Stimulated activated CD4-positive, alpha-beta T cell treated with anti-CD3 and anti-CD28 coated beads, TNF-alpha, amount 100 ng/mL, for 4 hours (primary cell): ENCODE data around the gene TBC1D9B.
A peak's percentile ranks its signal among the peaks of the same experiment; 100 is the strongest.
"Not testable (repeated sequence)": the region's sequence is repeated elsewhere in the genome, so short reads cannot be mapped to it uniquely, and the experiment has no call there.

Experiments used
- DNase-seq, 3 experiments: peaks; one replicate each; pipeline ENCODE4 v3.0.0-alpha.2; 2020; ENCODE audit warnings: low read depth in 3 of 3

The TBC1D9B gene

GRCh38 chr5:179839328-179840256, 68.1 kb downstream of the TBC1D9B start:
- no peak for DNase-seq

DNA sequence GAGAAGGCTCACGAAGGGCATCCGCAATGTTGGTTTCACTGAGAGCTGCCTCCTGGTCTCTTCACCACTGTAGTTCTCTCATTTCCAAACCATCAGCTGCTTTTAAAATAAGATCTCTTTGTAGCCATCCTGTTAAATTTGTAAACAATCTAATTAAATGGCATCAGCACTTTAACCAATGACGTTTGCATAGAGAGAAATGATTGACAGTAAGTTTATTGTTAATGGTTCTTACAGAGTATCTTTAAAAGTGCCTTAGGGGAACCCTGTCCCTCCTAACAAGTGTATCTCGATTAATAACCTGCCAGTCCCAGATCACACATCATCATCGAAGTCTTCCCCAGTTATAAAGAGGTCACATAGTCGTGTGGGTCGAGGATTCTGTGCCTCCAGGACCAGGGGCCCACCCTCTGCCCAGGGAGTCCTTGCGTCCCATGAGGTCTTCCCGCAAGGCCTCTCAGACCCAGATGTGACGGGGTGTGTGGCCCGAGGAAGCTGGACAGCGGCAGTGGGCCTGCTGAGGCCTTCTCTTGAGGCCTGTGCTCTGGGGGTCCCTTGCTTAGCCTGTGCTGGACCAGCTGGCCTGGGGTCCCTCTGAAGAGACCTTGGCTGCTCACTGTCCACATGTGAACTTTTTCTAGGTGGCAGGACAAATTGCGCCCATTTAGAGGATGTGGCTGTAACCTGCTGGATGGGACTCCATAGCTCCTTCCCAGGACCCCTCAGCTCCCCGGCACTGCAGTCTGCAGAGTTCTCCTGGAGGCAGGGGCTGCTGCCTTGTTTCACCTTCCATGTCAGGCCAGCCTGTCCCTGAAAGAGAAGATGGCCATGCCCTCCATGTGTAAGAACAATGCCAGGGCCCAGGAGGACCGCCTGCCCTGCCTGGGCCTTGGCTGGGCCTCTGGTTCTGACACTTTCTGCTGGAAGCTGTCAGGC, 70.4 kb downstream of the TBC1D9B start:
- no peak for DNase-seq

DNA sequence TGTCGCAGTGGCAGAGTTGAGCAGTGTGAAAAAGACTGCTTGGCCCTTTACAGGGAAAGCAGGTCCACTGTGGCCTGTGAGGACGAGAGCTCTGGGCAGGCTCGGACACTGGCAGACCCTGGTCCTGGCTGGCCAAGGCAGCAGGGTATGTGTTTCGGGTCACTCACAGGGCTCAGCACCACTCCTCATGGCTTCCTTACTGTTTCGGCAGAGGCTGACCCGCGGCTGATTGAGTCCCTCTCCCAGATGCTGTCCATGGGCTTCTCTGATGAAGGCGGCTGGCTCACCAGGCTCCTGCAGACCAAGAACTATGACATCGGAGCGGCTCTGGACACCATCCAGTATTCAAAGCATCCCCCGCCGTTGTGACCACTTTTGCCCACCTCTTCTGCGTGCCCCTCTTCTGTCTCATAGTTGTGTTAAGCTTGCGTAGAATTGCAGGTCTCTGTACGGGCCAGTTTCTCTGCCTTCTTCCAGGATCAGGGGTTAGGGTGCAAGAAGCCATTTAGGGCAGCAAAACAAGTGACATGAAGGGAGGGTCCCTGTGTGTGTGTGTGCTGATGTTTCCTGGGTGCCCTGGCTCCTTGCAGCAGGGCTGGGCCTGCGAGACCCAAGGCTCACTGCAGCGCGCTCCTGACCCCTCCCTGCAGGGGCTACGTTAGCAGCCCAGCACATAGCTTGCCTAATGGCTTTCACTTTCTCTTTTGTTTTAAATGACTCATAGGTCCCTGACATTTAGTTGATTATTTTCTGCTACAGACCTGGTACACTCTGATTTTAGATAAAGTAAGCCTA, 71.3 kb downstream of the TBC1D9B start:
- DNase-seq: peak in 2 of 3 experiments; percentile 32 to 38

GRCh38 chr5:179834871-179835270, 72.8 kb downstream of the TBC1D9B start:
- not testable (repeated sequence) for DNase-seq

DNA sequence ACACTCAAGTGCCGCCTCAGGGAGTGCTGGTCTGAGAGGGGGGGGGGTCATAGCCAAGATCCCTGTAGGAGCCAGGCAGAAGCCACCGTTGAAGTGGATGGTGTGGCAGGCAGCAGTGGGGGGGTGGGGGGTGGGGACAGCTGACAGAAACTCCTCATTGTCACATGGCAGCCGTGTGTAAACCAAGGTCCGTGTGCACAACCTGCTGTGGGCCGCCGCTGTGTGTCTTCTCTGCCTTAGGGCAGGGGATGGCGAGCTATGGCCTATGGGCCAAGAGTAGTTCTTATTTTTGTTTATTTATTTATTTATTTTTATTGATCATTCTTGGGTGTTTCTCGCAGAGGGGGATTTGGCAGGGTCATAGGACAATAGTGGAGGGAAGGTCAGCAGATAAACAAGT, 73.6 kb downstream of the TBC1D9B start:
- DNase-seq: no peak

- DNase-seq: no peak
These were observed 74.0 kb downstream of the TBC1D9B start for GRCh38 chr5:179833709-179834070.

DNA sequence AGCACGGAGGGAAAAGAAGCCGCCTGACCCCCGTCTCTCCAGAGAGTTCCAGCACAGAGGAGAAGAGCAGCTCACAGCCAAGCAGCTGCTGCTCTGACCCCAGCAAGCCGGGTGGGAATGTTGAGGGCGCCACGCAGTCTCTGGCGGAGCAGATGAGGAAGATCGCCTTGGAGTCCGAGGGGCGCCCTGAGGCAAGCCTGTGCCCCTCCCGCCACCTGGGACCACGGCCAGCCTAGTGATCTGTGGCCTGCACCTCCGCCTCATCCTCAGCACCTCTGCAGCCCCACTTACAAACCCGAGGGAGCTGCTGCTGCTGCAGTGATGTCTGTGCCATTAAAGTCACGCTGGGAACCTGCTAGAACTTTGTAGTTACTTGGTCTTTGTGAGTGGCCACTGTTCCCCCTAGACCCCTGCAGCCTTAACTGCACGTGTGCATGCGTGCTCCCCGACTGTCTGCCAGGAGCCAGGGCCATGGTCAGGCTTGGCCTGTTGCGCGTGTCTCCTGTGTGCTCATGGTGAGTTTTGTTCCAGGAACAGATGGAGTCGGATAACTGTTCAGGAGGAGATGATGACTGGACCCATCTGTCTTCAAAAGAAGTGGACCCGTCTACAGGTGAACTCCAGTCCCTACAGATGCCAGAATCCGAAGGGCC, 74.5 kb downstream of the TBC1D9B start:
- no peak for DNase-seq

- no peak for DNase-seq
These were observed 75.5 kb downstream of the TBC1D9B start for GRCh38 chr5:179832039-179832745.

- no peak for DNase-seq
These were observed 76.8 kb downstream of the TBC1D9B start for GRCh38 chr5:179830818-179831468.

DNA sequence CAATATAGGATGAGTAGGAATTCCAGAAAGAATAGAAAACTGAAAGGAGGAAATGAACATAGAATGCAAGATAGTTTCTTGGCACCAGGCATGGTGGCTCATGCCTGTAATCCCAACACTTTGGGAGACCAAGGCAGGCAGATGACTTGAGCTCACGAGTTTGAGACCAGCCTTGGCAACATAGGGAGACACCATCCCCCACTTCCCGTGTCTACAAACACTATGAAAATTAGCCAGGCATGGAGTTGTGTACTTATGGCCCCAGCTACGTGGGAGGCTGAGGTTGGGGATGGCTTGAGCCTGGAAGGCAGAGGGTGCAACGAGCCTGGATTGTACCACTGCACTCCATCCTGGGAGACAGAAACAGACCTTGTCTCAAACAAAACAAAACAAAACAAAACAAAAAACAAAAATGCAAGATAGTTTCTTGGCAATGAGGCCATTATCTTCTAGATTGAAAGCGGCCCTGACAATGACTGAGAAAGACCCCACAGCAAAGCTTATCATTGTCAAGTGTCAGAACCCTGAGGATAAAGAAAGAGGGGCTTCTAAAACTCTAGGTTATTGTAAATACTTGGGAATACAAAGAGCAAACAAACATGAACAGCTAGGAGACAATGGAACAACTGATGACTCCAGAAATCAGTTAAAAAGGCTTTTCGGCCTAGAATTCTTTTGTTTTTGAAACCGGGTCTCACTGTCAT, 77.8 kb downstream of the TBC1D9B start:
- no peak for DNase-seq

- DNase-seq: no peak
These were observed 78.8 kb downstream of the TBC1D9B start for GRCh38 chr5:179828756-179829421.

- DNase-seq: no peak
These were observed 80.0 kb downstream of the TBC1D9B start for GRCh38 chr5:179827680-179828079.

- DNase-seq: no peak
These were observed 82.0 kb downstream of the TBC1D9B start for GRCh38 chr5:179825655-179826182.

DNA sequence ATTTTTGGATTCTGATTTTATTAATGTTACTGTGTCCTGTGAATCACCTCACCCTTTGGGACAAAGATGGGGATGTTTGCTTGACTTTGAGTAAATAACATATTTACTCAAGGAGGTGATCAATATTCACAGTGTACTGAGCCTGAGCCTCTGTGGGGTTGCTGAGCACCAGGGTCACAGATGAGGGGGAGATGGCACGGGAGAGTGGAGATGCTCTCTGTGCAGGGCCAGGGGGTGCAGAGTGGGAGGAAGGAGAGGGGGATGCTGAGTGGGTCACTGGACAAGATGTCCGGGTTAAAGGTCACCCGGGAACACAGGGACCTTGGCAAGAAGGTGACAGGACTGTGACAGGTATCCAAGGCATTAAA, 83.0 kb downstream of the TBC1D9B start:
- no peak for DNase-seq

DNA sequence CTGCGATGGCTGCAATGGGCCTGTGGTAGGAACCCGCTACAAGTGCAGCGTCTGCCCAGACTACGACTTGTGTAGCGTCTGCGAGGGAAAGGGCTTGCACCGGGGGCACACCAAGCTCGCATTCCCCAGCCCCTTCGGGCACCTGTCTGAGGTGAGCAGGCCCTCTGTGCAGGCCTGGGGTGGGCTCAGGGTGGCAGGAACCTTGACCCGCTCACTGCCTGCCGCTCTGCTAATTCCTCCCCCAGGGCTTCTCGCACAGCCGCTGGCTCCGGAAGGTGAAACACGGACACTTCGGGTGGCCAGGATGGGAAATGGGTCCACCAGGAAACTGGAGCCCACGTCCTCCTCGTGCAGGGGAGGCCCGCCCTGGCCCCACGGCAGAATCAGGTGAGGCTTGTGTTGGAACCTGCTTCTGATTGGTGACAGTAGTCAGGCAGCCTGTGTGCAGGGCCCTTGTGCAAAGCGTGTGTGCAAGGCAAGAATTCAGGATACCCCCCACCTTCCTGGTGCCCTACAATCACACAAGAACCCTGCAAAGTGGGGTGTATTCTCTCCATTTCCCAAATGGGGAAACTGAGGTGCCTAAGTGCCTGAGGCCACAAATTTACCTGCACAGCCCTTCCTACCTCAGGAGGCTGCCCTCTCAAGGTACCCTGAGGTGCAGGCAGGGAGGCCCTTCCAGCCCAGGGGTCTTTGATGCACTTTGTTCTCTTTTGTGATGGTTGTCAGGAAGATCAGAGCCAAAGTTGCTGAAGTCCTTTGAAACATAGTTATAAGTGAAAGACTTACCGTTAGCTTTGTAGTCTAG, 83.6 kb downstream of the TBC1D9B start:
- no peak for DNase-seq

DNA sequence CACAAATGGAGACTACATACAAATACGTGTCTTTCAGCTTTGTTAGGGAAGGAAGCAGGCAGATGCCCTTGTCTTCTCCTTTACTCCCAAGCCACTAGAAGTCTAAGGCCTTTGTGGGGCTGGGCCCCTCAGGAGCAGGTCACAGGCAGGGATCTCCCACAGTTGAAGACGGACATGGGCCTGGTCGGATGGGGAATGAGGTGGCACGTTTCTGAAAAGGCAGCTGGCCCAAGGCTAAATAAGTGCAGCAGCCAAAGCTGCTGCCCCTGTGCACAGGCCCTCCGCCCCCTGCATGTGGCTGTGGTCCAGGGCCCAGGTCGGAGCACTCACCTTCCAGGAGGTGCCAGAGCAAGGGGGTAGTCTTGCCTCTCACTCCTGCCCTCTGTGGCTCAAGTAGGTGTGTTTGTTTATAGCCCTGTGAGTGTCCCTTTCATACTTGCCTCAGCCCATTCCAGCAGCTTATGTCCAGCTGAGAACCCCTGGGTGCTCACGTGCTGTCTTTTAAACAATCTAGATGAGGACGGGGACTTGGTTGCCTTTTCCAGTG, 85.2 kb downstream of the TBC1D9B start:
- DNase-seq: no peak

DNA sequence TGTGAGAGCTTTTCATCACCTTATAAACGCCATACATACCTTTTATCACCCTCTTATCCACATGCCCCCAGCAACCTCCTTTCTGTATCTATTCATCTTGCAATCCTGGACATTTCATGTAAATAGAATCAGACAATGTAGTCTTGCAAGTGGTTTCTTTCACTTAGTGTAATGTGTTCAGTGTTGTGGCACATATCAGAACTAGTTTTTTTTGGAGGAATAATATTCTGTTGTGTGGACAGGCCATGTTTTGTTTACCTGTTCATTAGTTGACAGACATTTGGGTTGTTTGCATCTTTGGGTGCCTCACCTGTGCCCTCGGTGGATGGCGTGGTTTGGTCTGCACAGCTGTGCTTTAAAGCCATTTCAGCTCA, 85.7 kb downstream of the TBC1D9B start:
- no peak for DNase-seq
